A549 (cell line): Measurements from ENCODE around the gene ABCC9.
"Not testable (repeated sequence)": the region's sequence is repeated elsewhere in the genome, so short reads cannot be mapped to it uniquely, and the experiment has no call there.

Source experiments
- HOXB13 ChIP-seq: fragments of 250-450 bp; sonication (Bioruptor Pico); IDR thresholded peaks from 2 replicates; pipeline ENCODE4 v1.5.0; 2020; ENCODE audit warnings: low read depth, mild to moderate bottlenecking, moderate library complexity
- POLR2A ChIP-seq: IDR thresholded peaks from 2 replicates; pipeline ENCODE4 v1.6.1; 2012; ENCODE audit warnings: mild to moderate bottlenecking, low read length
- RCOR1 ChIP-seq: fragments of 150-350 bp; IDR thresholded peaks from 2 replicates; pipeline ENCODE4 v1.6.1; 2014; ENCODE audit warnings: antibody characterized with exemption, low read length, low read depth

- not testable (repeated sequence) for TF ChIP-seq HOXB13 (CRISPR knock-in tag); RCOR1; POLR2A
These were observed 158.5 kb downstream of the ABCC9 start for GRCh38 chr12:21782723-21783122.
